NCI-H2196 (cell line): ENCODE results near the gene FGF5.
"Not testable (repeated sequence)": the region's sequence is repeated elsewhere in the genome, so short reads cannot be mapped to it uniquely, and the experiment has no call there.

ENCODE experiments used
- DNase-seq: peaks from one replicate; lab custom pipeline; 2025; ENCODE audit not compliant: unreplicated experiment; lab: John Stamatoyannopoulos, UW

The FGF5 gene

DNA sequence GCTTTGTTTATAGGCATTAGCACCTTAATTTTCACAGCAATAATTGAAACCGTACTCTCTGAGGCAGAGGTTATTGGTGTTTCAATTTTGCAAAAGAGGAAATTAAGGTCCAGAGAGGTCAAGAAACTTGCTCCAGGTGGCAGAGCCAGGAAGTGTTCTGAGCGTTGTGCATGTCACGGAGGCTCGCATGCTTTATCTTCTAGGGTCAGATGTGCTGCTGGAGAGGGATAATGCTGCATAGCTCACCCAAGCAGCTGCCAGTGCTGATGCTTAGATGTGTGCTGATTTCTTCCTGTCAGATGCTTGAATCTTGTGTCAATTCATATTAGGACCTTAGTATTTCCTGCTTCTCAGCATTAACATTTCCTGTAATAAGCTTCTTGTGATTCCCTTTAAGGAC is 13.0 kb upstream of the FGF5 start:
- DNase-seq = no peak

DNA sequence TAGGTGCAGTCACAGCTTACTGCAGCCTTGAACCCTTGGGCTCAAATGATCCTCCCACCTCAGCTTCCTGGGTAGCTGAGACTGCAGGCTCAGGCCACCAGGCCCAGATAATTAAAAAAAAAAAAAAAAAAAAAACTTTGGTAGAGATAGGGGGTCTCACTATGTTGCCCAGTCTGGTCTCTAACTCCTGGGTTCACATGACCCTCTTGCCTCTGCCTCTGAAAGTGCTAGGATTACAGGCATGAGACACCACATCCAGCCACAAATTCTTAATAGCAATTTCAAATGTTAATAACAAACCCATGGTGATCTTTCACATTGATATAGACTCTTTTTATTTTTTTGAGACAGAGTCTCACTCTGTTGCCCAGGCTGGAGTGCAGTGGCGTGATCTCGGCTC is 12.3 kb upstream of the FGF5 start:
- DNase-seq = no peak

DNA sequence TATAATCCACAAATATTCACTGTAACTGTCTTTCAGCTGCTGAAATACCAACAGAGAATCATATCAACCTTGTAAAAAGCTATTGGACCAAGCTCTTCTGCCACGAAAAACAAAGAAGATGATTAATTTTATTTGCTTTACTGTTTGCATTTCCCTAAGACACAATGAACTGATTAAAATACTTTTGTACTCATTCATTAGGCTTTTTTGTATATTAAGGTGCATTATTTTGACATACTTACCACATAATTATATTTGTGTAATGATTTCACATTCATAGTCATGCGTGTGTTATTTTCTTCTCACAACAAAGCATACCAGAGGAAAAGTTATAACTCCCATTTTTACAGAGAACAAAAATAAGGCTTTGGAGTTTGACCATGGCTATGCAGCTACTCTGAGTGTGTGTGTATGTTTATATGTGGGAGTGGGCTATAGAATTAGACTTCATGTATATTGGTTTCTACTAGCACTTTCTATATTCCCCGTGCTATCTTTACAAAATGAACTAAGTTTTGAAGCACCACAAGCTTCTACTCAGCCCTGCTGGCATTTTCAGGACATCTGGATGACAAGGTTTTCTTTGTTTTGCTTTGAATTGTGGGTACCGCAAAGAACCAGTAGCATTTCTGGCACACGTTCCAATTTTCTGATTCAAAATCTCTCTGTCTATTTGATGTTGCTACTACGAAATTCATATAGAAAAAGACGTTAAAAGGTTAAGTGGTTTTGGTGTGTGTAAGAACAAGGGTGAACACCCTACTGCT is 11.0 kb upstream of the FGF5 start:
- no peak for DNase-seq

DNA sequence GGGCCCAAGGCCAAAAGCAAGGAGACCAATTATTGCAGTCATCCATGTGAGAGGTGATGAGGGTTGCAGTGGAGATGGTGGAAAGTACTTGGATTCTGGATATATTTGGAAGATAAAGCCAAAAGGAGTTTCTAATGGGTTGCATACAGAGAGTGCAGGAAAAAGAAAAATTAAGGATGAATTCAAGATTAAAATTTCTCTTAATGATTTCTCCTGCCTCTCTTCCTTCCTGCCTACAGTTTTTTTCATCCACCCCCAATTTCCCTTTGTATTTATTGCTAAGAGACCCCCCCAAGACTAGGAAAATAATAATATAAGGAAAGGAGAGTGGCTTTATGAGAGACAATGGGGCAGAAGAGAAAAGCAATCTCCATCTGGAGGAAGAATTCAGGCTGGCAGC is 8.6 kb upstream of the FGF5 start:
- no peak for DNase-seq

DNA sequence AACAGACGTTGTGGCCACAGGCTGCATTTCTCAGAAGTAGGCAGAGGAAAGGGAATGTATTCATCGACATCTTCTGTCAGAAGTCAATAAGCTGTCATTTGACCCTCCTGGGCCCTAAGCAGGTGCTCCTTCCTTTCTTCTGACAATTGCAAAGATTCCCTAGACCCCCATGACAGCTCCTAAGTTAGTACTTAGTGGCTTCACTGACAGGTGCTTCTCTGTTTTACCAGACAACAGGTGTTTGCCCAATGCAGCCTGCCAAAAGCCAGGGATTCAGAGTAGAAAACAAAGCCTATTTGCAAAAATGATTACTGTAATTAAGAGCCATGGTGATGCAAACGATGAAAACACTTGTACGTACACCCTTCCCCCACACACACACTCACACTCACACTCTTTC is 7.5 kb upstream of the FGF5 start:
- DNase-seq = no peak

DNA sequence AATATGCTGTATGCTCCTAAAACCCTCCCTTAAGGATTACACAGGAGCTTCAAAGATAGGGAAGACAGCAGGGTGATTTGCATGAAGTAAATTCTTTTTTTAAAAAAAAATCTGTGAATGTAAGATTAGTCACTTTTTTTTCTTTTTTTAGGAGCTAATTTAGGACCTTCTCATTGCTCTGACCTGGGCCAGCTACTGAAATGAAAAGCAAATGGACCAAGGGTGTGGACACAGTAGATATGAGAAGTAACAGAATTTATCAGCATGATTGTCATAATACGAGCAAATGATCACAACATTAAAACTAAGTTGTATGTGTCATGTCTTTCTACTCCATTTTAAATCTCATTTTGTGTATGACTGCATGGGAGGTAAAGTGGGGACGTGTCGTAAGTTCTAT is 6.6 kb upstream of the FGF5 start:
- no peak for DNase-seq

DNA sequence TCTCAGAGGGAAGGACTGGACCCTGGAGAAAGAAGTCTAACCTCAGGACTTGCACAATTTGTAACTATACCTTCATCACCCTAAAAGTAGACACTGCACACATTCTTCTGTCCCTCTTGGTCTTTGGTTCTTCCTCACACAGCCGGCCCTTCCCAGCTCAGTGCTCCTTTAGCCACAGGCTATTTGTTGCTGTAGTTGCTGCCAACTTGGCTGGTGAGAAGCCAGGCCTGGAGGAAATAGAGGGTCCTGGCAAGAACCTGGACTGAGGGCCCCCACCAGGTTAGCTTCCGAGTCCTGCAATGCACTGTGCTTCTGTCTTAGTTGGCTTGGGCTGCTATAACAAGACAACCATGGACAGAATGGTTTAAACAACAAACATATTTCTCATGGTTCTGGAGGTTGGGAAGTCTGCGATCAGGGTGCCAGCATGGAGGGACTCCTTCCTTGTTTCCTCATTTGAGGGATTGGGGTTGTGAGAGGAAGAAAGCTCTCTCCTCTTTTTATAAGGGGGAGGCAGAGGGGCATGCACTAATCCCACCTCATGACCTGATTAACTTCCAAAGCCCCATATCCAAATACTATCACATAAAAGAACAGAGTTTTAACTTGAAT is 4.4 kb upstream of the FGF5 start:
- DNase-seq = no peak

DNA sequence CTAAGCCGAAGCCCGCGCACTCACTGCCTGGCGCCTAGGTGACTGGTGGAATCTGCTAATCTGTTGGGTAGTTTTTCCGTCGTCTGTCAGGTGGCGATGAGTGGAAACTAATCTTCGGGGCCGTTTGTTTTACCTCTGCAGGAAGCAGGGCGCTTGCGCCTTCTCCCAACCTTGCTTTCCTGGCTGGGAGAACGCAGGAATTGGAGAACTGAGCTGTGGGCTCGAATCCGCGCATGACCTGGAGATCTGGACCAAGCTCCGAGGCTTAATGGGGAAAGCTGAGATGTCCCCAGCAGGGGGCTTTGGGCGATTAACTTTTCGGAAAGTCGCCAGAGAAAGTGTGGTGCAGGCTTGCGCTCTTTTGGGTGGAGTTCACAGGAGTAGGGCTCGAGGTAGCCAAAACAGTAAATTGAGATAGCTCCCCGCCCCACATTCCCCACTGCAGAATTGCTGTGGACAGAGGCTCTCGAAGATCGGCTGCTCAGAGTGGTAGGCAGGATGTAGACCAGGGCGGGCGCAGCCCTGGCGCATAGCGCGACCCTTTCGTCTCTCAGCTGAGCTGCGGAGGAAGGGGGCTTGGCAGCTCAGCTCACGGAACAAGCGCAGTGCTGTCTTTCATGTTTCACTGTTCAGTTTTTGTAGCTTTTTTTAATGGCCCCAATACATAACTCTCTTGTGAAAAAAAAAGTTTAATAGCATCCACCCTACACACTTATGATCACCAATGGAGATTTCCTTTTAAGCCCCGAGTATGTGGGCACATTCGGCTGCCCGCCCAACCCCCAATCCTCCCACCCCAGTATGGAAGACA is 2.7 kb upstream of the FGF5 start:
- no peak for DNase-seq

DNA sequence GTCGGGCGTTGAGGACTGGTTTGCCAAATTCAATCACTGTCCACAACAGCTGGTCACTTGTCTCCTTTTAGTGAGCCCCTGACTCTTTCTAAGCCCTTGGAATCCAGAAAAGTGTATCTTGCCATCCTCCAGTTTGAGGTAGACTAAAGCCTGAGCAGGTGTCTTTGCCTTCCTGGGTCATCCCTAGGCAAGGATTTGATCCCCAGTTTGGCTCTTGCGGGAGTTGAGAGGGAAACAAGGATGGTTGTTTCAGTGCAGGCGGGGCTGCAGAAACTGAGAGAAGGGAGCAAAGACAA is 2.2 kb upstream of the FGF5 start:
- DNase-seq = no peak

DNA sequence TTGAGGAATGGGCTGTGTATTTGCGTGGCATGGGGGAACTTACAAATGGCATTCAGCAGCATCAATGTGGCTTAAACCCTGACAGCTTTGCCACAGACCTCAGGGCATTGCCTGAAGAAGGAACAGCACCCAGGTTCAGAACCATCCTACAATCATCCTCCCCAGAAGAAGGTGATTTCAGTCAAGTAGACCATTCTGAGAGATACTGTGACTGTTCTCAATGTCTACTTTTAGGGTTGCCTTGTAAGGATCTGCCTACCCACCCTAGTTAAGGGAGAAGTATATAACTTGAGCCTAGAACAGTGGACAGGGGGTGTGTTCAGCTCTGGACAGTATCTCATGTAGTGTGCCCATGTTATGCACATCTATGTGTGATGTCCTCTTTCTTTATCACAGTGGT is 1.6 kb upstream of the FGF5 start:
- DNase-seq = no peak

DNA sequence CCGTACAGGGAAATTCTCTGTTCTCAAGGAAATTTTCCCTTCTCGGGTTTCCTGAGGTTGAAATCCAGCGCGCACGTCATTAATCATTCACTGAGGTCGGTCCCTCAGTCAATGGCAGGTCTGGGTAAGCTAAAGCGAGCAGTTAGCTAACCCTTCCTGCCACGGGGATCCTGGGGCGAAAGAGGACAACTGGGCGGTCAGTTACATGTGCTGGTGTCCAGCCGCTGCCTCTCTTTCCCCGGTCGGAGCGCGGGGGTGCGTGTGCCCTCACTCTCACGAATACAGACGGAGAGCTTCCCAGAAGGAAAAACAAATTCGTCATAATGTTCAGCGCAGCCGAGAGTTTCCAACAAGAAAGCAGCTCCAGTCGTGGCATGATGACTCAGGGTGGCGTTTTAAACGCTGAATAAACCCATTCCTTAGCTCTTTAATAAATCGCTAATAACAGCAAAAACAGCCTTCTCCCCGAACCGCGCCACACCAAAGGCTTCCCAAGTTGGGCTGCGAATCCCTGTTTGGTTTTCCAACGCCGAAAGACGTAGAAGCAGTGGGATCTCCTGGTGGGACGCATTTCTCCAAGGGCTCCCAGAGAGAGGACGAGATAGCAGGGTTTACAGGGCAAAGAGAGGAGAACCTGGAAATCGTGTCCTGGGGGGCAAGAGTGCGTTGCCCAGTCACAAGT is 752 bp upstream of the FGF5 start:
- DNase-seq = no peak

DNA sequence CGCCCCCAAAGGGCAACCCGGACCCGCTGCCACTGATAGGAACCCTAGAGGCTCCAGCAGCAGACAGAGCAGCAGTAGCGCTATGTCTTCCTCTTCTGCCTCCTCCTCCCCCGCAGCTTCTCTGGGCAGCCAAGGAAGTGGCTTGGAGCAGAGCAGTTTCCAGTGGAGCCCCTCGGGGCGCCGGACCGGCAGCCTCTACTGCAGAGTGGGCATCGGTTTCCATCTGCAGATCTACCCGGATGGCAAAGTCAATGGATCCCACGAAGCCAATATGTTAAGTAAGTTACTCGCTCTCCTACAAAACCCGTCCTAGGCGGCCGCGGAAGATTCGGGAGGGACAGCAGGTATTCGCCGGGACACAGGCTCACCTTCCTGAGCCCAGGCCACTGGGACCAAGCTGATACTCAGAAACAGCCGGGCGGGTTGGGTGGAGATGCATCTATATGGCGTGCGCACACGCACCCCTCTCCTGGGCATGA is 477 bp downstream of the FGF5 start:
- DNase-seq = no peak

DNA sequence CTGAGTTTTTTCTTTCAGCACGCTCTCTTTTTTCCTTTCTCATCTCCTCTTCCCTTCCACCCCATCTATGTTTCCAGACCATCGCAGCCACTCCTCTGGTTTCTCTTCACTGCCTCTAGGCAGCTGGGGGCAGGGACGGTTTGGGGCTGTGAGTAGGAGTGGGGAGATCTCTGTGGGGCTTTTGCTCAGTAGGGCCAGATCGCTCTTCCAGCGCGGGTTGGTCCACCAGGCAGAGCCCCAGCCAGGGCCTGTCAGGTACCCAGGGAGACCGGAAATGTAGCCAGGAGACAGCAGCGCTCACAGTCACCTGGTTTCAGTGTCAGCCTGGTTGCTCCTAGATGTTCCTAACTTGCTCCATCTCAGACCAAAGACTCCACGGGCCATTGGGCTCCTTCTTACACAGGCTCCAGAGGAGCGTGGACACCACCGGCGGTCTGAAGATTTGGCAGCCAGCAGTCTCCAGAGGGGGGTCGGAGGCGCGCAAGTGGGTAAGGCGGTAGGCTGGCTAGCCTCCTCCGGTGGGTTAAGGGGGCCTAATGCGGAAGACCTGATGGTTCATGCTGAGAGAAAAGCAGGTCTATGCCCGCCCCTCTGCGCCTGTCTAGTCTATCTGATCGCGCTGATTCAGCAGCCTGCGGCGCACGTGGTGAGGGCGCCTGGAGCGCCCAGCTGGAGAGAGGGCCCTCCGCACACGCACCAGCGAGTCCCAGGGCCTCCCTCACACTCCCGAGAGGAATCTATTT is 1.8 kb downstream of the FGF5 start:
- no peak for DNase-seq

DNA sequence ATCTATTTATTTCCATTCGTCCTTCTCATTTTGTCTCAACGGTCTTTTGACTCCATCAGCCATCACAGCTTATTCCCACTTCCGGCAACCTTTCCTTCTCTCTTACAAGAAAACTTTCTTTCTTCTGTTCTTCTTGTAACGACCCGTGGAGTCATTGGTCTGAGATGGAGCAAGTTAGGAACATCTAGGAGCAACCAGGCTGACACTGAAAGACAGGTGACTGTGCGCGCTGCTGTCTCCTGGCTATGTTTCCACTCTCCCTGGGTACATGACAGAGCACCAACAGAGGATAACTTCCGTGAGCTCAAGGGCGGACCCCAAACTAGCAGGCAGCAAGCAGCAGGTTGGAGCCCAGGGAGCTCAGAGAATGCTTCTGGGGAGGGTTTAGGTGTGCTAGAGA is 2.5 kb downstream of the FGF5 start:
- no peak for DNase-seq

DNA sequence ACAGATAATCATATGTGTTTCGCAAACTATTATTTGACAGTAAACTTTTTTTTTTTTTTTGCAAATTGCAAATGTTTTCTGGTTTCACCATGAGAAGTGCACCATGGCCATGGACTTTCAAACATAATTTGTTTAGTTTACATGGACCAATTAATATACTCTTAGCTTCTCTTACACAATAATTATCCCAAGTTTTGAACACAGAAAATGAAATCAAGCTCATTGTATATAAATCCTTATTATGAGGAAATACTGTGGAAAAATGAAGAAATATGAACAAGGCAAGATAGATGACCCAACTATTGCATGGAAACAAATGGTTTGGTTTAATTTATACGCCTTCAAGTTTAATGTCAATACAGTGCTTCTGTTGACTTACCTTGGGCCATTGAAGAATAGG is 3.9 kb downstream of the FGF5 start:
- no peak for DNase-seq

DNA sequence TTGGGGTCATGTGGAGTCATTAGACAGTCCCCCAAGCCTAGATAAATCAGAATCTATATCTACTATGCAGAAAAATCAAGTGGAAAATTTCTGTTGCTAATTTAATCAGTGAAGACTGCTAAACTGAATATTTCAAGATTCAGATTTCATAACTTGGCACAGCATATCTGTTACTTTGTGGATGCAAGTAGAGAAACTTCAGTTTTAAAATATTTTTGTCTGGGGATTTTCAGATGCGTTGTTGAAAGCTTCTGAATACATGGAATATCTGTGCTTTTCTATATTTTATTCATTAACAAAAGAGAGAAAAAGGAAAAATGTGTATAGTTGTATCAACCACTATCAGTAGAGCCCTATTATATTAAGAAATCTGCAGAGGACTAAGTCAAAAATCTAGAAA is 4.4 kb downstream of the FGF5 start:
- DNase-seq = no peak

DNA sequence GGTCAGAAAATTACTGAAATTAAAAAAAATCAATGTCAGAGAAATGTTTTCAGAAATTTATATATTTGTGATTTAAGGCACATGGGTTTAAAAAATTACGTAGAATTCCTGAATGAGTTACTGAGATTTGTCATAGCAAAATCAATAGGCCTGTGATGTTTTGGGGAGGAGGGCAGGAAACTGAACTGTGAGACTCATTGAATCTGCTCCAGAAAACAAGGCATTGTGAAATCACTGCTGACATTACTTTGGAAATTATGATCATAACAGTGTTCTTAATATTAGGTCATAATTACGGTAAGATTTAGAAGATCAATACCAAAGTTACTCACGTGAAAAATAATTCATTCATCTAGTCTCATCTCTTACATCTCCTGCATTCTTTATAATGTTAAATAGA is 5.3 kb downstream of the FGF5 start:
- DNase-seq = no peak

DNA sequence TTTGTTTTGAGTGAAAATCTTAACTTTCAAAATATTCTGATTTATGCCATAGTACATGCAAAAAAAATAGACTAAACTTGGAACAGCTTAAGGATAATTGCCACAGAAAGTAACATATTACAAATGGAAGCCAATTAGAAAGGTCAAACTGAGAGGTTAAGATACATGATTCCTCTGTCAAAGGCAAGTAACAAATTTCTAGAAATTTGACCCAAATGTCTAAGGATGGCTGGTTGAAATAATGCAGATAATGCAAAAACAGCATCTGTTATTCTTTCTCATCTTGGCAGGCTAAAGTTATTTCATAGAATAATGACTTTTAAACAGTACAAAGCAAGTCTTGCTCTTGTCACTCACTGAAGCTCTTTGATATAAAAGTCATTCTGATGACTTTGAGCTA is 10.5 kb downstream of the FGF5 start:
- no peak for DNase-seq

DNA sequence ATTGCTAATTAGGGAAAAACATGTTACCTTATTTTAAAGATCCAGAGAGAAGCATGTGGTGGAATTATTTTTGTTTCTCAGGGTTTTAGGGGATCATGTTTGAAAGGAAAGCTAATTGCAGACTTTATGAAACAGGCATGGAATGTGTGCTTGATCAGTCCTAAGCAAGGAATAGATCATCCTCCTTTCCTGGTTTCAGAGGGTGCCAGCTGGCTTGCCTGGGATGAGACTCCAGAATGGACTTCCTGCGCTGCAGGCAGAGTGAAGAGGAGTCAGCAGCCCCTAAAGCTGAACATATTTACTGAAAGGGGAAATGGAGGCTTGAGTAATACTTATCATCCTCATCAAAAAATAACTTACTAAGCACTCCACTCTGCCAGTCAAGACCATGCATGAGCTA is 13.3 kb downstream of the FGF5 start:
- no peak for DNase-seq

DNA sequence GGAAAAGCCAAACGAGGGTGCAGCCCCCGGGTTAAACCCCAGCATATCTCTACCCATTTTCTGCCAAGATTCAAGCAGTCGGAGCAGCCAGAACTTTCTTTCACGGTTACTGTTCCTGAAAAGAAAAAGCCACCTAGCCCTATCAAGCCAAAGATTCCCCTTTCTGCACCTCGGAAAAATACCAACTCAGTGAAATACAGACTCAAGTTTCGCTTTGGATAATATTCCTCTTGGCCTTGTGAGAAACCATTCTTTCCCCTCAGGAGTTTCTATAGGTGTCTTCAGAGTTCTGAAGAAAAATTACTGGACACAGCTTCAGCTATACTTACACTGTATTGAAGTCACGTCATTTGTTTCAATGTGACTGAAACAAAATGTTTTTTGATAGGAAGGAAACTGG is 20.0 kb downstream of the FGF5 start:
- DNase-seq = no peak

DNA sequence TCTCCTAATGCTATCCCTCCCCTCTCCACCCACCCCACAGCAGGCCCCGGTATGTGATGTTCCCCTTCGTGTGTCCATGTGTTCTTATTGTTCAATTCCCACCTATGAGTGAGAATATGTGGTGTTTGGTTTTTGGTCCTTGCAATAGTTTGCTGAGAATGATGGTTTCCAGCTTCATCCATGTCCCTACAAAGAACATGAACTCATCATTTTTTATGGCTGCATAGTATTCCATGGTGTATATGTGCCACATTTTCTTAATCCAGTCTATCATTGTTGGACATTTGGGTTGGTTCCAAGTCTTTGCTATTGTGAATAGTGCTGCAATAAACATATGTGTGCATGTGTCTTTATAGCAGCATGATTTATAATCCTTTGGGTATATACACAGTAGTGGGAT is 24.2 kb downstream of the FGF5 start:
- DNase-seq = not testable (repeated sequence)
